Stimulated activated CD4-positive, alpha-beta T cell treated with anti-CD3 and anti-CD28 coated beads, Interleukin-15, amount 100 ng/mL, for 48 hours (primary cell): ENCODE data around the gene MUC4.
A peak's percentile ranks its signal among the peaks of the same experiment; 100 is the strongest.
"Not testable (repeated sequence)": the region's sequence is repeated elsewhere in the genome, so short reads cannot be mapped to it uniquely, and the experiment has no call there.

ENCODE experiments used
- DNase-seq, 2 donors: peaks; one replicate each; pipeline ENCODE4 v3.0.0-alpha.2; 2020; ENCODE audit warnings: low read depth in 2 of 2

The MUC4 gene

GRCh38 chr3:195717852-195718476, 93.8 kb downstream of the MUC4 start:
- DNase-seq = no peak

- no peak for DNase-seq
These were observed 94.3 kb downstream of the MUC4 start for GRCh38 chr3:195717416-195717815.

GRCh38 chr3:195715583-195716266, 96.0 kb downstream of the MUC4 start:
- DNase-seq = peak in 1 of 2 donors; percentile 36

GRCh38 chr3:195715134-195715533, 96.6 kb downstream of the MUC4 start:
- DNase-seq = no peak

- no peak for DNase-seq
These were observed 97.2 kb downstream of the MUC4 start for GRCh38 chr3:195714380-195715011.

- not testable (repeated sequence) for DNase-seq
These were observed 98.6 kb downstream of the MUC4 start for GRCh38 chr3:195713150-195713549.

GRCh38 chr3:195712535-195712910, 99.2 kb downstream of the MUC4 start:
- DNase-seq = not testable (repeated sequence)

- no peak for DNase-seq
These were observed 99.8 kb downstream of the MUC4 start for GRCh38 chr3:195711813-195712534.

- not testable (repeated sequence) for DNase-seq
These were observed 100.5 kb downstream of the MUC4 start for GRCh38 chr3:195711091-195711812.

- not testable (repeated sequence) for DNase-seq
These were observed 101.4 kb downstream of the MUC4 start for GRCh38 chr3:195710126-195710905.

- DNase-seq = no peak
These were observed 102.0 kb downstream of the MUC4 start for GRCh38 chr3:195709676-195710085.

- DNase-seq = no peak
These were observed 102.9 kb downstream of the MUC4 start for GRCh38 chr3:195708626-195709481.

GRCh38 chr3:195708061-195708460, 103.7 kb downstream of the MUC4 start:
- DNase-seq = no peak

GRCh38 chr3:195705081-195705991, 106.4 kb downstream of the MUC4 start:
- no peak for DNase-seq

GRCh38 chr3:195704433-195704999, 107.2 kb downstream of the MUC4 start:
- no peak for DNase-seq

GRCh38 chr3:195703776-195704175, 108.0 kb downstream of the MUC4 start:
- DNase-seq = no peak

- no peak for DNase-seq
These were observed 110.5 kb downstream of the MUC4 start for GRCh38 chr3:195701042-195701915.

GRCh38 chr3:195700319-195700718, 111.4 kb downstream of the MUC4 start:
- no peak for DNase-seq
